HG02571 (cell line): ENCODE results near the gene SEMA4G.
A peak's percentile ranks its signal among the peaks of the same experiment; 100 is the strongest.
"Not testable (repeated sequence)": the region's sequence is repeated elsewhere in the genome, so short reads cannot be mapped to it uniquely, and the experiment has no call there.

ENCODE experiments used
- ATAC-seq: cut with Tn5 transposase; IDR thresholded peaks from one replicate; pipeline ENCODE4 v1.9.1; 2021; ENCODE audit warnings: mild to moderate bottlenecking, moderate library complexity; ENCODE audit not compliant: unreplicated experiment

Gene SEMA4G

DNA sequence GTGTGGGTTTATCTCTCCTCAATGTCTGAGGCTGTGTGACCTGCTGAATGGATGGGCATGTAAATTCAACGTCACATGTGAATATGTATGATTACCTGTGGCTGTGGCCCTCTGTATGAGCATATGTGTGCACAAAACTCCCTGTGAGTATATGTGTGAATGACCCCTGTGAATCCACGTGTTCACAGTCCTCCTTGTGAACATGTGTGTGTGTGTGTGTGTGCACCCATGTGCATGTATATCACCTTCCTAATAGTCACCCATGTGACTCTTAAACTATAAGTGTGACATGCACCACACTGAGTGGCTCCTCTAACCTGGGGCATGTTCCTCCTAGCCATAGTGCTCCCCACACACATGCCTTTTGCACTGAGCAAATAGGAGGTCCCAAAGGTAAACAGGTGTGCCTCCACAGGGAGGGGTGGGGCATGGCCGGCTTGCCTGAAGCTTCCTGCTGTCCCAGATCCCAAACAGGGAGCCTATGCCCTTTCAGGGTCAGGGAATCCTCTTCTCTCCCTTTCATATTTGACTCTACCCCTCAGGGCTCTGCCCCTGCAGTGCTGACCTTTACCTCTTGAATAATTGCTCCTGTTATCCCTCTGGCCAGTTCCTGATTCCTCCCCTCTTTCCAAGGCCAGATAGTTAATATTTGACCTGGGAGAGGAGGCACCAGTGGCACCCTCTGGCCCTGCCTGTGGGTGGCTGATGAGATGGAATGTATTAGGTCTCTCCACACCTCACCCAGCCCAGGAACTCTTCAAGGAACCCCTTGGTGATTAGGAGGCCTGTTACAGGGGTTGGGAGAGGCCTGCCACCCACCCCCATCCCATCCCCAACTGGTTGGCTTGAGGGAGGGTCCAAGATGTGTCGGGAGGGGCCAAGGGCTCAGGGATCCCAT, 1.9 kb downstream of the SEMA4G start:
- no peak for ATAC-seq

DNA sequence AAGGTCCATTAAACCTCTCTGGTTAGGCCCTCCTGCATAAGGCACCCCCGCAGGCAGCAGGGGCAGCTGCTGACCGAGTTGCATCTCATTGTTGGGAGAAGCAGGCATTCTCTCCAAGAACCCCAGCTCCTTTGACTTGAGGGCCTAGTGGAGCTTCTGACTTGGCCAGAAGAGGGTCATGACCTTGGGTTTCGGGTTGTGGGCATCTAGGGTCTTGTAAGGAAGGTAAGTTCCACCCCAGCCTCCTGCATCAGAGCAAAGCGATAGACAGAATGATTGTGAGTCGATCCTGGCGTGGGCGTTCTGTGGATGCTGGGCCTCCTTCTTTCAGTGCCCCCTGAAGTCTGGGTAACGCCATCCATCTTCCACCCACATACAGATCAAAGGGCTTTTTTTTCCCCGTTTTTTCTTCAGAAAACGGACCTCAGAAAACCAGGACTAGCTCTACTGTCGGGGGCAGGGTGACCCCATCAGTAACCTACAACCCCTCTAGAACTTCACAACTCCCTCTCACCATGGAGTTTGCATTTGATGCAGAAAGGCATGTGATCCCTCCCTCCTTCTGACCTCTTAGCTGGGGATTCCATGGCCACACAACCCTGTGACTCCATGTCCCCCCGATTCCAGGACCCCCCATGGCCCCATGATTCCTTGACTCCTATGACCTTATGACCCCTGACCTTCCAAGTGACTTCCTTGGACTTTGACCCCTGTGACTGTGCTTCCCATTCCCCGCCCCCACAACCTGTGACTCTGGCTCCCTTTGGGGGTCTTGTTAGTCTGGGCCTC, 3.0 kb downstream of the SEMA4G start:
- ATAC-seq: no peak

DNA sequence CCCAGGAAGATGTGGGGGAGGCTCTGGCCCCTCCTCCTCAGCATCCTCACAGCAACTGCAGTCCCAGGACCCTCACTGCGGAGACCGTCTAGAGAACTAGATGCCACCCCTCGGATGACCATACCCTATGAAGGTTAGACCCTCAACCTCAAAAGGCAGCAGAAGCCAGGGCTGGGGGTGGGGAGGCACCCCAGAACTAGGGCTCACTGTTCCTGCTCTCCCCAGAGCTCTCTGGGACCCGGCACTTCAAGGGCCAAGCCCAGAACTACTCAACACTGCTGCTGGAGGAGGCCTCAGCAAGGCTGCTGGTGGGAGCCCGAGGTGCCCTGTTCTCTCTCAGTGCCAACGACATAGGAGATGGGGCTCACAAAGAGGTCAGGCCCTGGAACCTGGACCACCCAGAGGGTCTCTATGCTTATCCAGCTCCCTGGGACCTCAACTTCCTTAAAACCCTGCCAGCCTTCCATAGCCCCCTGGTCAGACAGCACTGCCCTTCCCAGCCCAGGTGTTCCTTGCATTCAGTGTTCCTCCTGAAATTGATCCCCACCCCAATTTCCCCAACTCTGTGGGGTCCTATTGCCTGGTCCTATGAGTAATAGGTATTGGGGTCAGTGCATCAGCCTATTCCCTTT, 3.7 kb downstream of the SEMA4G start:
- no peak for ATAC-seq

DNA sequence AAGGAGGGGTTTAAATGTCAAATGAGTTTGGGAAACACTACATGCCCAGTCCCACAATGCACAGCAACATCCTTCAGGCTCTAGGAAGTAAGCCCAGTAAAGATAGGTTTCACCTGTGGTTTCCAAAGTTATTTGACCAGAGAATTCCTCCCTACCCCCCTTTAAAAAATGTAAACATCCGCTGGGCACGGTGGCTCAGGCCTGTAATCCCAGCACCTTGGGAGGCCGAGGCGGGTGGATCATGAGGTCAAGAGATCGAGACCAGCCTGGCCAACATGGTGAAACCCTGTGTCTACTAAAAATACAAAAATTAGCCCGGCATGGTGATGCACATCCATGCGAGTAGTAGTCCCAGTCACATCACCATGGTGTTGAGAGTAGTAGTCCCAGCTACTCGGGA, 6.1 kb downstream of the SEMA4G start:
- not testable (repeated sequence) for ATAC-seq

DNA sequence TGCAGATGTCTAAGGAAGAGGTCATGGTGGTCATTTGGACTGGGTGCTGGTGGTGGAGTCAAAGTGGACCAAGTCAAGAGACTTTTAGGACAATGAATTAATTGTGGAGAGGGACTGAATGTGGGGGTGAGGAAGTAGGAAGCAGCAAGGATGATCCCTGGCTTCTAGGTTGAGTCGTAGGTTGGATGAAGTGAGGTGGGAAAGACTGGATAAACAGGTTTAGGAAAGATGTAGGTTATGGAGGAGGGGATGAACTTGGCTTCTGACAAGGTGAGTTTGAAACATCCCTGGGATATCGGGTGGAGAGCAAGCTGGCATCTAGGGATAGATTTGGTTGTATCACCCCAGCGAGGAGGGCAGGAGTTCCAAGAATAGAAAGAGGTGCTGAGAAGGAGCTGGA, 7.6 kb downstream of the SEMA4G start:
- ATAC-seq: no peak

DNA sequence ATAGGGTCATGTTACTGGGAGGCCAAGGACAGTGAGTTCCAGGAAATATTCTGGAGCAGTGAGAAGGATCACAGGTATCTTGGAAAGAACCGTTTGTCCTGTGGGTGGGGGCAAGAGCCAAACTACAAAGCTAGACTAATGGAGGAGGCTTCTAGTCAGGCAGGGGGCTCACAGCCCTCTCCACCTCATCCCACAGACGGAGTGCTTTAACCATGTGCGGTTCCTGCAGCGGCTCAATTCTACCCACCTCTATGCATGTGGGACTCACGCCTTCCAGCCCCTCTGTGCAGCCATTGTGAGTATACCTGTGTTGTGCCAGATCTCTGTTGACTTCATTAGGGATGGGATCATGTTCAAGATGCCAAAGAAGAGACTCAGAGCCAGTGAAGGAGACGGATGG, 8.1 kb downstream of the SEMA4G start:
- ATAC-seq: no peak

DNA sequence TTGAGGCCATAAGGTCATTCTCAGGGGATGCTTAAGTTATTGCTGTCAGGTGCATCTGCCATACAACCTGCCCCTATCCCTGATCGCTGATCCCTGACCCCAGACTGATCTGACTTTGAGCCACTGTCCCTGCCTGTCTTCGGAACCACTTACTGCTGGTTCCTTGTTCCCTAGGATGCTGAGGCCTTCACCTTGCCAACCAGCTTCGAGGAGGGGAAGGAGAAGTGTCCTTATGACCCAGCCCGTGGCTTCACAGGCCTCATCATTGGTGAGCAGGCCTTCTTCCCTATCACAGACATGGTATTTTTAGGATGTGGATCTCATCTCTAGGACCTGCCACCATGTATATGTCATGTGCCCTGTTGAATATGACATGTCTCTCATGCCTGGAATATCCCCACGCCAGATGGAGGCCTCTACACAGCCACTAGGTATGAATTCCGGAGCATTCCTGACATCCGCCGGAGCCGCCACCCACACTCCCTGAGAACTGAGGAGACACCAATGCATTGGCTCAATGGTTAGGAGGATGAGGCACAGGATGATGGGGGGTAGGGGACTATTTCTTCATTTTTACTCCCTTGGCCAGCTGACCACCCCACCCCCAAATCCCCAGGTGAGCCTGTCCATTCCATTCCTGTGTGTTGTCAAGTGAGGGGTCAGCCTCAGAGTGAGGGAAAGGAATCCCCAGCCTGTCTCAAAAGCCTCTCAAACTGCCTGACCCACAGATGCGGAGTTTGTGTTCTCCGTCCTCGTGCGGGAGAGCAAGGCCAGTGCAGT, 9.0 kb downstream of the SEMA4G start:
- no peak for ATAC-seq

DNA sequence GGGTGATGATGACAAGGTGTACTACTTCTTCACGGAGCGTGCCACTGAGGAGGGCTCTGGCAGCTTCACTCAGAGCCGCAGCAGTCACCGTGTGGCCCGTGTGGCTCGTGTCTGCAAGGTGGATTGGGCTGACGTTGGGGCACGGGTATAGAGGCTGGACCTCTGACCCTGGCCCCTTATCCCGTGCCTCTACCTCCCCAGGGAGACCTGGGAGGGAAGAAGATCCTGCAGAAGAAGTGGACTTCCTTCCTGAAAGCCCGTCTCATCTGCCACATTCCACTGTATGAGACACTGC, 9.5 kb downstream of the SEMA4G start:
- ATAC-seq: no peak

DNA sequence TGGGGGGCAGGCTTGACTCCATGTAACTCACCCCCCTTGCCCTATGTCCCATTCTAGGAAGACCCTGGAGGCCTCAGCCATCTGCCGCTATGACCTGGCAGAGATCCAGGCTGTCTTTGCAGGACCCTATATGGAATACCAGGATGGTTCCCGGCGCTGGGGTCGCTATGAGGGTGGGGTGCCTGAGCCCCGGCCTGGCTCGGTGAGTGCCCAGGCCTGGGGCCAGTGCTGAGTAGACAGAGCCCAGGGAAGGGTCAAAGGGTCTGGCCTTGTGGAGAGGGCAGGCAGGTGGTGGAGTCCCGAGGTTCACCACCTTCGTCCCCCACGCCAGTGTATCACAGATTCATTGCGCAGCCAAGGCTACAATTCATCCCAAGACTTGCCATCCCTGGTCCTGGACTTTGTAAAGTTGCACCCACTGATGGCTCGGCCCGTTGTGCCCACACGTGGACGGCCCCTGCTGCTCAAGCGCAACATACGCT, 10.5 kb downstream of the SEMA4G start:
- ATAC-seq: no peak

DNA sequence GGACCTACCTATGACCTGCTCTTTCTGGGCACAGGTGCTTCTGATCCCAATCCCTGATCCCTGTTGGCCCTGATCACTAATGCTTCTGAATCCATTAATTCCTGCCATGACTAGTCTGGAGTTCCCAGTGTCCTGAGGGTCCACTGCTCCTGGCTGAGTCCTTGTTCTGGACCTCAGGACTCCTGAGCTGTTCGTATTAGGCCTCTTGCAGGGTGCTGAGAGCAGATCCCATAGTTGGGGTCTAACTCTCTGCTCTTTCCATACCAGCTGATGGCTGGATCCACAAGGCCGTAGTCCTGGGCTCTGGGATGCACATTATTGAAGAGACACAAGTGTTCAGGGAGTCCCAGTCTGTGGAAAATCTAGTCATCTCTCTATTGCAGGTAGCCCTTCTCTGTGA, 11.0 kb downstream of the SEMA4G start:
- ATAC-seq: no peak

DNA sequence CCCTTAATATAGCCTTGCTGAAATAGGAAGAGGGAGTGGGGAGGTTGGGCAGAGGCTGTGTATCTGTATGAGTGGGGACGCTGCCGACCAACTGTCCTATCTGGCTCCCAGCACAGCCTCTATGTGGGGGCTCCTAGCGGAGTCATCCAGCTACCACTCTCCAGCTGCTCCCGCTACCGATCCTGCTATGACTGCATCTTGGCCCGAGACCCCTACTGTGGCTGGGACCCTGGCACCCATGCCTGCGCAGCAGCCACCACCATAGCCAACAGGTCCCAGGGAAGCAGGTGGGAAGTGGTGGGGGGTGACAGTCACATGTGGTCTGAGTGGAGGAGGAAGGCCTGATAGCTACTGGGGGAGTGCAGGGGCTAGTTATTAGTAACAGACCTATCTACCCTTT, 11.4 kb downstream of the SEMA4G start:
- no peak for ATAC-seq

DNA sequence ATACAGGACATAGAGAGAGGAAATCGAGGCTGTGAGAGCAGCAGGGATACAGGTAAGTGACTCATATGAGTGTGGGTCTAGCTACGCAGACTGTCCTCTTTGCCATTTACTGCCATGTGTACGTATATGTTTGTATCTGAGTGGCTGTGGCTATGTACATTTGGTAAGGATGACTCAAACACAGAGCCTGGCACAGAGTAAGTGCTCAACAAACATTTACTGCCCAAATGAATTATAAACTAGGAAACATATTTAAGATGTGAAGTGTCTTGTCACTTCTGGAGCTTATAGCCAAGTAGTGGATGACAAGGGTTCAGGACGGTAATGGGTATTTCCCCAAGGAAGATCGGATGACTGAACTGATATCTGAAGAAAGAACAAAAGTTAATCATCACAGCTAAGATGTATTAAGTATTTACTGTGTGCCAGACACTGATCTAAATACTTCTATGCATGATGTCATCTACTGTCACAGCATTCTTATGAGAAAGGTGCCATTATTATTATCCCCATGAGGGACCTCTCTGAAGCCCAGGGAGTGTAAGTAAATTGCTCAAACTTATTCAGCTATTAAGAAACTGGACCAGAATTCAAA, 12.0 kb downstream of the SEMA4G start:
- no peak for ATAC-seq

DNA sequence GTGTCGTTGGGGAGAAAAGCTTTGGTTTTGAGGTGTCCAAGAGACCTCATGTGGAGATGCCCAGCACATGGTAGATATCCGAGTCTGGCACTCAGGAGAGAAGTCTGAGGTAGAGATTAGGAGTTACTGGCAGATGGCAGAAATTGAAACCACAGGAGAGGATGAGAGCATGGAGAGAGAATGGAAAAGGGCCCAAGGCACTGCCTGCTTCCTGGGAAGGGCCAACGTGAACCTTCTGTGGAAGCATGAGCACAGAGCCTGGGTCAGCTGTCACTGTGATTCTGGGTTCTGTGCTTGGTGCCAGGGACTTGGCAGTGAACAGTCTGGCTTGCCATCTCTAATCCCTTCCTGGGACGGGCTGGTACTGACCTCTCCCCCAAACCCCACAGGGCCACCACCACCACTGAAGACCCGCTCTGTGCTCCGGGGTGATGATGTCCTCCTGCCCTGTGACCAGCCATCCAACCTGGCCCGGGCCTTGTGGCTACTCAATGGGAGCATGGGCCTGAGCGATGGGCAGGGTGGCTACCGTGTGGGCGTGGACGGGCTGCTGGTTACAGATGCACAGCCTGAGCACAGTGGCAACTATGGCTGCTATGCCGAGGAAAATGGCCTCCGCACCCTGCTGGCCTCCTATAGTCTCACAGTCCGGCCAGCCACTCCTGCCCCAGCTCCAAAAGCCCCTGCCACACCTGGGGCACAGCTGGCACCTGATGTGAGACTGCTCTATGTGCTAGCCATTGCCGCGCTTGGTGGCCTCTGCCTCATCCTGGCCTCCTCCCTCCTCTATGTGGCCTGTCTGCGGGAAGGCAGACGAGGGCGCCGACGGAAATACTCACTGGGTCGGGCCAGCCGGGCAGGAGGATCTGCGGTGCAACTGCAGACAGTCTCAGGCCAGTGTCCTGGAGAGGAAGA, 13.9 kb downstream of the SEMA4G start:
- ATAC-seq: no peak

DNA sequence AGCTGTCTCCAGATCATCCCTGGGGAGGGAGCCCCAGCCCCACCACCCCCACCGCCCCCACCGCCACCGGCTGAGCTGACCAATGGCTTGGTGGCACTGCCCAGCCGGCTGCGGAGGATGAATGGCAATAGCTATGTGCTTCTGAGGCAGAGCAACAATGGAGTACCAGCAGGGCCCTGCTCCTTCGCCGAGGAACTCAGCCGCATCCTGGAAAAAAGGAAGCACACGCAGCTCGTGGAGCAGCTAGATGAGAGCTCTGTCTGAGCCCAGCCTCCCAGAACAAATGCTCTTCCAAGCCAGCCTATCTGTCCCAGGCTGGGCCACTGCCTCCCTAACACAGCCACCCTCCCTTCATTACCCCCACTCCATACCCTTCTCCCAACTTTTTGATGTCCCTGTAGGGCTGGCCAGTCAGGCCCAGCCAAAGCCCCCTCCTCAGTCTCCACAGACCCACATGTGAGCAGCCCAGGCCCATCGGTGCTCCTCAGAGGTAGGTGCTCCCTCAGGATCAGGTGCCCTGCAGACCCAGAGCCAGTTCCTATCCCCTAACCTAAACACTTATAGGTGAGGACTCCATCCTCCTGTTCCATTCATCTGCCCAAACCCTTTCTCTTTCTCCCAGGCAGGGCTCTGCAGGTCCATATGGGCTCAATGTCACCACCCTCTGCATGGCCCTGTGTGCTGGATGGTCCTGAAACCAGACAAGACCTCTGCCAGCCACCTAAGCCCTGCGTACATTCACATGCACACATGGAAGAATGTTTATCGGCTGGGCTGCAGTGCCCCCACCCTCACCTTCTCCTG, 14.8 kb downstream of the SEMA4G start:
- no peak for ATAC-seq

DNA sequence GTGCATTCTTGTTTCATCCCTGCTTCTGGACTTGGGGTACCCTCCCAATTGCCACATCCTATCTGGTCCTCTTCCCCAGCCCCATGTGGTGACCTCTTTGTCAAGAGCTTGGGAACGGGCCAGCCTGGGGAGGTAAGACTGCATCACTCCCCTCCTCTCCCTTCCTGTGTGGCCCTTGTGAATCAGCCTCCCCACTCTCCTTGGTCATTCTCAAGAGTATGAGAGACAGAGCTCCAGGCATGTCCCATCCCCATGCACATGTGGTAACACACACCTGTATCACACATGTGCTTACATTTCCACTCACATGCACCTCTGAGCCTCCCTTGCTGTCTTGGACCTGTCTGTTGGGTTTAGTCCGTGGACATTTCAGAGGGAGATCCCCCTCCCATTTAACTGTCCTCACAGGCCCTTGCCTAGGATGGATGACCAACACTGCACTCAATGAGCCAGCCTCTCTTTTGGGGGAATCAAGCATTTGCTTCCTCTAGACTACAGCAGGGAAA, 15.4 kb downstream of the SEMA4G start:
- ATAC-seq: no peak

DNA sequence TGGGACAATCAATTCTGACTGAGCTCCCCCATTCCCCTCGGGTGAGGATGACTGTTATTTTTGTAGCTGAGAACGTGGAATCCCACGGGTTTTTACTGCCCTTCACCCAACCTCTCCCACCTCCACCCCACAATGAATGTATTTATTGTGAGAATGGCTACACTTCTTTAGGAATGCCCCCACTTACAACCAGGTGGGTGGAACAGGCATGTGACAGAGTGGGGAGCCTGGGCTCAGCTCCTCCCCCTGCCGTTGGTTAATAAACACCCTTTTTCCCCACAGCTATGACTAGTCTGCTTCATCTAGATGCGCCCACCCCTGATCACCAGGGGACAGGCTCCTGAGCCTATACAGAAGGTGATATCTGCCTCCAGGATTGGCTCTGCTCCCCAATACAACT, 16.0 kb downstream of the SEMA4G start:
- no peak for ATAC-seq

DNA sequence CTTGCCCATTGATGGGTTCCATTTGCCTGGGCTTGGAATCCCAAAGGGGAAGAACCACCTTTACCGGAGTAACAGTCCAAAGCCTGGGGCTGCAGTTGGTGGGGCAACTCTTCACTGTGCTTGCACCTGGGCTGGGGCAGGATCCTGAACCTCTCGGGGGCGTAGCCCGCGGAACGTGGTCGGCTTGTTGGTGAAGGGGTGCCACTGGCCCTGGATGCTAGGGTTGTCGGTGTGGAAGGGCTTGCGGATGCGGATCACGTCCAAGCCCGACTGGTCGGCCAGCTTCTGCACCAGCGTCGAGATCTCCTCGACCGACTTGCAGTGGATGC, 17.3 kb downstream of the SEMA4G start:
- ATAC-seq: no peak

DNA sequence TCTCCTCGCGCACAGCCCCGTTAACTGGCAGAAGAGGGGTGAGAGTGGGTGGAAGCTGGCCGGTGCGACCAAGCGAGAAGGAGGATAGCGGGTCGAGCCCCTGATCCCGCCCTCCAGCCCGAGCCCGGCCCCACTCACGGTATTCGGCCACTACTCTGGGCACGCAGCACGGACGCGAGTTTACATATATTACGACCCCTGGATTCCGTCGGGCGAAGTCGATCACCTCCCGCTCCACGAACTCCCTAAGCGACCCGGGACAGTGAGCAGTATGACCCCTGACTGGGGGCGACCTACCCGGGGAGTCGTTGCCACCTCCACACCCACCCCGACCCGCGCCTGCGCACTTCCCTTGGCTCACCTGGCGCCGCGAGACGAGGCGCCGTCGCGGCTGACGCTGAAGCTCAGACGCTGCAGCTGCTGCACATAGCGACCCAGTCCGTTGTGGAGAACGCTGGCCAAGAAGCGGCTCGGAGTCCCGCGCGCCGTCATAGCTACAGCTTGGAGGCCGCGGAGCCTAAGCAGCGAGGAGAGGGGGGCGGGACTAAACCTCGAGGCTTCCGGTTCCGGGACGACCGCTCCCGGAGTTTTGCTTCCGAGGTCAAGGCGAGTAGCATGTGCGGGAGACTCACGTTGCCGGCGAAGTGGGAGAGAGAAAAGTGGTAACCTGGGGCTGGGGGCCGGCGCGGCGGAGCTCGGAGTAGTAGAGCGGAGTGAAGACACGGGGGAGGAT, 17.8 kb downstream of the SEMA4G start, which contains the start of the genes MRPL43 and TWNK:
Gene MRPL43, minus strand, starts transcription at position 546 of the 733 bp plus-strand sequence. Its CDS starts 54 bp downstream, at position 492.
Gene TWNK, plus strand, starts transcription at position 592 of the 733 bp plus-strand sequence. CDS start 668 bp downstream, outside the sequence.
- peak; percentile 85 for ATAC-seq
